Thoracic aorta (tissue), 2 donors: ENCODE results near the gene CLPSL2. TPM values are rescaled to one million over a fixed set of nuclear protein-coding genes. Genes with fewer than 3 reads are reported as not detected.

ENCODE experiments used
- ATAC-seq: fragments of 150-250 bp; one replicate; pipeline ENCODE4 v1.8.0; 2017; ENCODE audit warnings: low read depth; ENCODE audit not compliant: insufficient number of reproducible peaks, low FRiP score
- DNase-seq: peaks from one replicate; pipeline ENCODE4 v3.0.0-alpha.2; 2020; ENCODE audit warnings: low spot score
- H3K27ac ChIP-seq, 2 donors: fragments of 200-600 bp; sonication (generic); 1 replicate in 1 of 2; 2 replicates in 1 of 2; pipeline ENCODE4 v1.5.1; 2016; ENCODE audit warnings: mild to moderate bottlenecking in 2 of 2, moderate library complexity in 2 of 2
- H3K27me3 ChIP-seq: fragments of 200-600 bp; sonication (generic); replicated peaks from 2 replicates; pipeline ENCODE4 v1.6.0; 2016; ENCODE audit warnings: mild to moderate bottlenecking; ENCODE audit not compliant: insufficient read depth
- H3K36me3 ChIP-seq: fragments of 200-600 bp; sonication (generic); one replicate; pipeline ENCODE4 v1.5.1; 2016
- H3K4me1 ChIP-seq, 2 donors: fragments of 200-600 bp; sonication (generic); 1 replicate in 1 of 2; 2 replicates in 1 of 2; pipeline versions ENCODE4 v1.5.1 to v1.6.0; 2016; ENCODE audit warnings: low read depth in 2 of 2, mild to moderate bottlenecking in 1 of 2; ENCODE audit not compliant: control insufficient read depth in 1 of 2
- H3K4me3 ChIP-seq: fragments of 200-600 bp; sonication (generic); 2 replicates; pipeline ENCODE4 v1.5.1; 2016; ENCODE audit warnings: mild to moderate bottlenecking
- H3K9me3 ChIP-seq: fragments of 200-600 bp; sonication (generic); 2 replicates; pipeline ENCODE4 v1.5.1; 2016
- total RNA-seq, 2 donors: library from RNA; depleted of rRNA; stranded (reverse); fragments of >200 nt; gene quantifications; one replicate each; pipeline versions ENCODE4 v1.1.0 to v1.2.3, GENCODE V29; 2016
- TF ChIP-seq, protein P1 (sequence below): fragments of 200-600 bp; sonication (generic); IDR thresholded peaks from one replicate; pipeline ENCODE4 v1.5.1; 2019; ENCODE audit warnings: antibody characterized with exemption

The CLPSL2 gene
- total RNA-seq, 2 donors from 2014 or later = not detected

DNA sequence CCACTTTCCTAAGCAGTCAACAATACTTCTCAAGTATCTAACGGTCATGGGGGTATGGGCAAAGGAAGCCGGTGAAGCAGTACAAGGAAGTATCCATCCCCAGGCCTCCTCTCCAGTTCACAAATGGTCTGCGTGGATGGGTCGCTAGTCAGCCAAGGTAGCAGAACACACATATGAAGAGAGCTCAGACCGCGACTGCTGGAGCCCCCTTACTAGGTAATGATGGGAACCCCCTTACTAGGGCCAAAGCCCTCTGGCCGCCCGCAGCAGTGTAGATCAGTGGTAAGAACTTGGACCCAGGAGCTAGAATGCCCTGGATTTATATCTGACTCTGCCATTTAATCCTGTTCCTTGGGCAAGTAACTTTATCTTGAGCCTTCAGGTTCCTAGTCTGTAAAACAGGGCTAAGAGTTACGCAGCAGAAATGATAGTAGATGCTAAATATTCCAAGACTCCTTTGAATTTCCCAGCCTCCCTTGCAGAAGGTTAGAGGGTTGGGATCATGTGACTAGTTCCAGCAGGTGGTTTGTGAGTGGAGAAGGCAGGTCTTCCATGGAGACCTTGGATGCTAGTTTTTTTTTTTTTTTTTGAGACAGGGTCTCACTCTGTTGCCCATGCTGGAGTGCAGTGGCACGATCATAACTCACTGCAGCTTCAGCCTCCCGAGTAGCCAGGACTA lies 2.1 kb upstream of the CLPSL2 start:
- H3K27me3 ChIP-seq = peaks cover 8% of the 10 kb centered on the region
- H3K27ac ChIP-seq = no peak overlapping the region
- peaks cover 0 to 6% of the 10 kb centered on the region in 2 donors for H3K4me1 ChIP-seq
- no peaks in the 10 kb centered on the region for H3K9me3 ChIP-seq
- H3K4me3 ChIP-seq = no peak overlapping the region
- TF ChIP-seq, protein P1, sequence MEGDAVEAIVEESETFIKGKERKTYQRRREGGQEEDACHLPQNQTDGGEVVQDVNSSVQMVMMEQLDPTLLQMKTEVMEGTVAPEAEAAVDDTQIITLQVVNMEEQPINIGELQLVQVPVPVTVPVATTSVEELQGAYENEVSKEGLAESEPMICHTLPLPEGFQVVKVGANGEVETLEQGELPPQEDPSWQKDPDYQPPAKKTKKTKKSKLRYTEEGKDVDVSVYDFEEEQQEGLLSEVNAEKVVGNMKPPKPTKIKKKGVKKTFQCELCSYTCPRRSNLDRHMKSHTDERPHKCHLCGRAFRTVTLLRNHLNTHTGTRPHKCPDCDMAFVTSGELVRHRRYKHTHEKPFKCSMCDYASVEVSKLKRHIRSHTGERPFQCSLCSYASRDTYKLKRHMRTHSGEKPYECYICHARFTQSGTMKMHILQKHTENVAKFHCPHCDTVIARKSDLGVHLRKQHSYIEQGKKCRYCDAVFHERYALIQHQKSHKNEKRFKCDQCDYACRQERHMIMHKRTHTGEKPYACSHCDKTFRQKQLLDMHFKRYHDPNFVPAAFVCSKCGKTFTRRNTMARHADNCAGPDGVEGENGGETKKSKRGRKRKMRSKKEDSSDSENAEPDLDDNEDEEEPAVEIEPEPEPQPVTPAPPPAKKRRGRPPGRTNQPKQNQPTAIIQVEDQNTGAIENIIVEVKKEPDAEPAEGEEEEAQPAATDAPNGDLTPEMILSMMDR = no peak
- no peak for ATAC-seq
- H3K36me3 ChIP-seq = no peaks in the 10 kb centered on the region
- no peak for DNase-seq

DNA sequence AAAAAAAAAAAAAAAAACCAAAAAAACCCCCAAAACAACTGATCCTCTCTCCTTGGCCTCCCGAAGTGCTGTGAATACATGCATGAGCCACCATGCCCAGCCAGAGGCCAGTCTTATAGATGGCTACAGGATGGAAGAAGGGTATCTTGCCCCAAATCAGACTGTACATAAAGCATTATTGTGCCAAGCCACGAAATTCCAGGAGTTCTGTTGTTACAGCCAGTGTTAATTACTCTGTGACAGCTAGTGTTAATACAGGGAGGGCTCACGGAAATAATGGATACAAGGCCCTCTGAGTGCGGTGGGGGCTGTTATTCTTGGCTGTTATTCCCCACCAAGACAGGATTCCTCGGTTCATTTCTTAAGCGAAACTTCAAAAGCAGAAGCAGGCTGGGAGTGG lies 1.4 kb upstream of the CLPSL2 start:
- H3K36me3 ChIP-seq = no peaks in the 10 kb centered on the region
- no peak overlapping the region for H3K4me3 ChIP-seq
- peaks cover 0 to 6% of the 10 kb centered on the region in 2 donors for H3K4me1 ChIP-seq
- no peak overlapping the region for H3K27ac ChIP-seq
- no peak for DNase-seq
- no peak for ATAC-seq
- H3K27me3 ChIP-seq = peaks cover 8% of the 10 kb centered on the region
- H3K9me3 ChIP-seq = no peaks in the 10 kb centered on the region
- TF ChIP-seq, protein P1 = no peak

DNA sequence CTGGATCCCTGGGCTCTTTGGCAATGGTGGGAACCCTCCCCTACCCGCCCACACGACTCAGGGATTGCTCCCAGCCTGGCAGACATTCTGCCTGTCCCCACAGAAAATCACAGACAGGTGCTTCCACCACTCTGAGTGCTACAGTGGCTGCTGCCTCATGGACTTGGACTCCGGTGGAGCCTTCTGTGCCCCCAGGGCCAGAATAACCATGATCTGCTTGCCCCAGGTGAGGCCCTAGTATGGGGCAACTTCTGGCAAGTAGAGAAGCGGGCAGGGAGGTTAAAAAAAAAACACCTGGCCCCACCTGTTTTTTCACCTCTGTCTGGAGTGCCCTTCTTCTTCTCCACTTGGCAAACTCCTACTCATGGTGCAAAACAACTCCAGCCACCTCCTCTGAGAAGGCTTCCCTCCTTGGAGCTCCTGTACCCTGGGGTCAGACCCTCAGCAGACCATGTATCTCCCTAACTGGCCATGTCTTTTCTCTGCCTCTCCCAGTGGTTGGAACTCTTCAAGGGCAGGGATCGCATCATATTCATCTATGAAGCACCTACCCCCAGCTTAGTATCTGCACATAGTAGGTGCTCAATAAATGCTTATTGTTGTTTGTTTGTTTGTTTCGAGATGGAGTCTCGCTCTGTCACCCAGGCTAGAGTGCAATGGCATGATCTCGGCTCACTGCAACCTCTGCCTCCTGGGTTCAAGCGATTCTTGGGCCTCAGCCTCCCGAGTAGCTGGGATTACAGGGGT lies 1.1 kb downstream of the CLPSL2 start:
- Histone ChIP-seq H3K27me3 (peaks cover 8% of the 10 kb centered on the region), H3K27ac (no peak overlapping the region), H3K36me3 (no peaks in the 10 kb centered on the region), H3K4me3 (no peak overlapping the region), H3K4me1 (peaks cover 0 to 6% of the 10 kb centered on the region in 2 donors), H3K9me3 (no peaks in the 10 kb centered on the region)
- ATAC-seq = no peak
- DNase-seq = no peak
- TF ChIP-seq, protein P1 = no peak

DNA sequence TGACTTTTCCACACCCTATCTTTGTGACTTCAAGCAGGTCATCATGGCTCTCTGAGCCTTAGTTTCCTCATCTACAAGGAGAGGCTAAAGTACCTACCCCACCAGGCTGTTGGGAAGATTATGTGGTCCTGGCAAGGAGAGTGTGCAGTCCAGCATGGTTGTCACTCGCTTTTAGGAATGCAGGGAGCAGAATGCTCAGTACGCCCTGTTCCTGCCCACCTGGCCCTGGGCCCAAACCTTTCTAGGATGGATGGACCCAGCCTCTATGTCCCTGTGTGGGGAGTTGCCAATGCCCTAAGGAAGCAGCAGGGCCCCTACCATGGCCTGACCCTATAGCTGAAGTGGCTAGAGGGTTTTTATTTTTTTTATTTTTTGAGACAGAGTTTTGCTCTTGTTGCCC lies 2.0 kb downstream of the CLPSL2 start:
- peaks cover 8% of the 10 kb centered on the region for H3K27me3 ChIP-seq
- H3K27ac ChIP-seq = no peak overlapping the region
- no peaks in the 10 kb centered on the region for H3K36me3 ChIP-seq
- no peak overlapping the region for H3K4me3 ChIP-seq
- H3K9me3 ChIP-seq = no peaks in the 10 kb centered on the region
- TF ChIP-seq, protein P1 = no peak
- DNase-seq = no peak
- H3K4me1 ChIP-seq = peaks cover 0 to 6% of the 10 kb centered on the region in 2 donors
- no peak for ATAC-seq

DNA sequence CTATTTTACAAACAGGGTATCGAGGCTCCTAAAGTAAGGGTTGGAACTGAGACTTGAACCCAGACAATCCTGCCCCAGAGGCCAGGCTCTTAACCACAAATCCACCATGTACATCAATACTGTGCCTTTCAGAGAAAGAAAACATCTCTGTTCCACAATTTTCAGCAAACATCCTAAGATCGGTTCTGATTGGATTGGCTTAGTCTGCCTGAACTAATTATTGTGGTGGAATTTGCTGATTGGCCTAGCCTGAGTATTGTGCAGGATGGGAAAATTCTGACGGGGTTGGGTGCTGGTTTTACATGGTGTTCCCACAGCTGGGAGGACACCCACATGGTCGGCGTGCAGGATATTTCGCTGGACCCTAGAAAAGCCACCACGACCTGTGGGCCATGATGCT lies 4.3 kb downstream of the CLPSL2 start, which contains the start of gene CLPSL1:
TSS of gene CLPSL1 (plus strand) at position 301 of the 400 bp plus-strand sequence. CDS start at position 393, 92 bp downstream.
- no peaks in the 10 kb centered on the region for H3K9me3 ChIP-seq
- TF ChIP-seq, protein P1 = no peak
- ATAC-seq = no peak
- no peak within 1 kb of the TSS for H3K27ac ChIP-seq
- no peak for DNase-seq
- H3K27me3 ChIP-seq = peaks cover 8% of the 10 kb centered on the region
- H3K36me3 ChIP-seq = no peaks in the 10 kb centered on the region
- no peak within 1 kb of the TSS for H3K4me3 ChIP-seq
- H3K4me1 ChIP-seq = peaks cover 0 to 6% of the 10 kb centered on the region in 2 donors
